Measurements from ENCODE around the gene MAL. TPM values are rescaled to one million over a fixed set of nuclear protein-coding genes. Genes with fewer than 3 reads are reported as not detected.
A peak's percentile ranks its signal among the peaks of the same experiment; 100 is the strongest.

The MAL gene
- total RNA-seq, 6 experiments from 2014 or later, result not detected

DNA sequence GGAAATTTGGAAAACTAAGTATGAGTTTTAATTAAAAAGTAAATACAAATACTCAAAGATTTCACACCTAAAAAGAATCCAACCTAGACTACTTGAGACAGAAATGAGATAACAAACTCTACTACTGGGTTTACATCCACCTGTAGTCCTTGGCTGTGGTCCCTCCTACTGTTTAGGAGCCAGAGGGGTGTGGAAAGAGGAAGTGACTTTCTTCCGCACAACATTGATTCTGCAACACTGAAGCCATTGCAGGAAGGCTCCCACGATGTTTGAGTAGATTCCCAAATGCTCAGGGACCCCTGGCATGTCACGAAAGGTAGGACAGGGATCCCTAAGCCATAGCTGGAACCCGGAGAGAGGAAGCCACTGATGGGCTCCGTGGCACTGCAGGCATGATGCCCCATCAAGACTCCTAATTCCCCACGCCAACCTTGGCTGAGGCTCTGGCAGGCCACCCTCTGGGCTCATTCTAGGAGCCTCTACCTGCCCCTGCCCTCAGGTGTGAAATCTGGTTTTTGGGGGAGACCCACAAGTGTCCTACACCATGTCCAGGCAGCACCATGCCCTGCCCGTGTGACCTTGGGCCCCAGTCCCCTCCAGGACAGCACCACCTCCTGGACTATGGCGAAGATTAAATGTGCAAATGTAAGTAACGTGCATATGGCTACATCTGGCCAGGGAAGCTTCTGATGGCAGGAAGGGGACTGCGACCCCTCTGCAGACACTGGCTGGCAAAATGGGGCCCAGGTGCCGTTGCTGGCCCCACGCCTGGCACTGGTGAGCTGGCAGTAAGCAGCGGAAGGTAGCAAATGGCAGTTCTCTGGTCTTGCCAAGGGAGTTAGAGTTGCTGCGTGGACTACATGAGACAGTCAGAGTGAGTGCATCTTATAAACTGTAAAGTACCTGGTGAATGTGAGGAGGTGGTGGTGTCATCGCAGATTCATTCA is 38.2 kb upstream of the MAL start:
- Mint-ChIP-seq H3K36me3 (ENCODE audit: low read depth) (no peaks in the 10 kb centered on the region), H3K4me3 (no peak overlapping the region), H3K9me3 (no peaks in the 10 kb centered on the region), H3K4me1 (ENCODE audit: low read depth) (no peaks in the 10 kb centered on the region), H3K27ac (no peak overlapping the region), H3K27me3 (ENCODE audit: insufficient read depth) (peaks cover 15% of the 10 kb centered on the region)
- TF ChIP-seq, protein P1, sequence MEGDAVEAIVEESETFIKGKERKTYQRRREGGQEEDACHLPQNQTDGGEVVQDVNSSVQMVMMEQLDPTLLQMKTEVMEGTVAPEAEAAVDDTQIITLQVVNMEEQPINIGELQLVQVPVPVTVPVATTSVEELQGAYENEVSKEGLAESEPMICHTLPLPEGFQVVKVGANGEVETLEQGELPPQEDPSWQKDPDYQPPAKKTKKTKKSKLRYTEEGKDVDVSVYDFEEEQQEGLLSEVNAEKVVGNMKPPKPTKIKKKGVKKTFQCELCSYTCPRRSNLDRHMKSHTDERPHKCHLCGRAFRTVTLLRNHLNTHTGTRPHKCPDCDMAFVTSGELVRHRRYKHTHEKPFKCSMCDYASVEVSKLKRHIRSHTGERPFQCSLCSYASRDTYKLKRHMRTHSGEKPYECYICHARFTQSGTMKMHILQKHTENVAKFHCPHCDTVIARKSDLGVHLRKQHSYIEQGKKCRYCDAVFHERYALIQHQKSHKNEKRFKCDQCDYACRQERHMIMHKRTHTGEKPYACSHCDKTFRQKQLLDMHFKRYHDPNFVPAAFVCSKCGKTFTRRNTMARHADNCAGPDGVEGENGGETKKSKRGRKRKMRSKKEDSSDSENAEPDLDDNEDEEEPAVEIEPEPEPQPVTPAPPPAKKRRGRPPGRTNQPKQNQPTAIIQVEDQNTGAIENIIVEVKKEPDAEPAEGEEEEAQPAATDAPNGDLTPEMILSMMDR (IDR thresholded peaks at IDR 0.05), result 0 out of 2 replicates have a peak, but pooled peaks have one; percentile 16
- no peak for DNase-seq

DNA sequence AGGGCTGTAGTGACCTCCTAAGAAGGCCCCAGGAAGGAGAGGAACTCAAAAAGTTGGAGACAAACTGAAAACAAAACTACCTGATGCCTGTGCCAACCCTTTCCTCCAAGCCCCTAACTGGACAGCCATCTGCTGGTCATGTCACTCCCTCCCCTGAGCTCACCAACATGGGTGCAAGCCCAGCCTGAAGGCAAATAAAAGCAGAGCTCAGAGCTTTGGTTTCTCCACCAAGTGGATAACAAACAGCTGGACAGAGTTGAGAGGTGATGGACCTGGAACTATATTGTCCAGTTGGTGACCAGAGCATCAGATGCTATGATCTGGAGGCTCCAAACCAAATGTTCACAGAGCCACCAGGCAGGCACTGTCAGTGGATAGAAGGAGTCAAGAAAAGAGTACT is 34.6 kb upstream of the MAL start:
- Mint-ChIP-seq H3K36me3 (ENCODE audit: low read depth) (no peaks in the 10 kb centered on the region), H3K4me3 (no peak overlapping the region), H3K27me3 (ENCODE audit: insufficient read depth) (peaks cover 29% of the 10 kb centered on the region), H3K4me1 (ENCODE audit: low read depth) (no peaks in the 10 kb centered on the region), H3K27ac (no peak overlapping the region), H3K9me3 (no peaks in the 10 kb centered on the region)
- no peak for DNase-seq
- TF ChIP-seq, protein P1 (IDR thresholded peaks at IDR 0.05), result no peak

DNA sequence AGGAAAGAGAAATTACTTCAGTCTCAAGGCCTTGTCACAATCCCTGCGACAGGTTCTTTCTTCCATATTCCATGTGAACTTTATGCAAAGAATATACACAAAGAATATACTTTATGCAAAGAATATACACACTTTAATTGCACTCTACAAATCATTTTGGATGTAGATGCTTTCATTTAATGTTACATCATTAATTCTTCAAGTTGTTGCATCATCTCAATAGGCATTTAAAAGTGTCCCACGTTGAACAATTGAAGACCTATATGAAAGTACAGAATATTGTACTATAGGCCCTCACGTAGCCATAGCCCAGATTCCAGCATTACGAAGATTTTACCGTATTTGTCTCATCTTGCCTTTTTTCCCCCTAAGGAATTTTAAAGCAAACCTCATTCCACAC is 33.1 kb upstream of the MAL start:
- no peak overlapping the region for H3K4me3 Mint-ChIP-seq
- TF ChIP-seq, protein P1 (IDR thresholded peaks at IDR 0.05), result no peak
- H3K27me3 Mint-ChIP-seq (ENCODE audit: insufficient read depth), result peaks cover 37% of the 10 kb centered on the region
- no peaks in the 10 kb centered on the region for H3K36me3 Mint-ChIP-seq (ENCODE audit: low read depth)
- H3K9me3 Mint-ChIP-seq, result no peaks in the 10 kb centered on the region
- DNase-seq, result no peak
- no peak overlapping the region for H3K27ac Mint-ChIP-seq
- H3K4me1 Mint-ChIP-seq (ENCODE audit: low read depth), result no peaks in the 10 kb centered on the region

DNA sequence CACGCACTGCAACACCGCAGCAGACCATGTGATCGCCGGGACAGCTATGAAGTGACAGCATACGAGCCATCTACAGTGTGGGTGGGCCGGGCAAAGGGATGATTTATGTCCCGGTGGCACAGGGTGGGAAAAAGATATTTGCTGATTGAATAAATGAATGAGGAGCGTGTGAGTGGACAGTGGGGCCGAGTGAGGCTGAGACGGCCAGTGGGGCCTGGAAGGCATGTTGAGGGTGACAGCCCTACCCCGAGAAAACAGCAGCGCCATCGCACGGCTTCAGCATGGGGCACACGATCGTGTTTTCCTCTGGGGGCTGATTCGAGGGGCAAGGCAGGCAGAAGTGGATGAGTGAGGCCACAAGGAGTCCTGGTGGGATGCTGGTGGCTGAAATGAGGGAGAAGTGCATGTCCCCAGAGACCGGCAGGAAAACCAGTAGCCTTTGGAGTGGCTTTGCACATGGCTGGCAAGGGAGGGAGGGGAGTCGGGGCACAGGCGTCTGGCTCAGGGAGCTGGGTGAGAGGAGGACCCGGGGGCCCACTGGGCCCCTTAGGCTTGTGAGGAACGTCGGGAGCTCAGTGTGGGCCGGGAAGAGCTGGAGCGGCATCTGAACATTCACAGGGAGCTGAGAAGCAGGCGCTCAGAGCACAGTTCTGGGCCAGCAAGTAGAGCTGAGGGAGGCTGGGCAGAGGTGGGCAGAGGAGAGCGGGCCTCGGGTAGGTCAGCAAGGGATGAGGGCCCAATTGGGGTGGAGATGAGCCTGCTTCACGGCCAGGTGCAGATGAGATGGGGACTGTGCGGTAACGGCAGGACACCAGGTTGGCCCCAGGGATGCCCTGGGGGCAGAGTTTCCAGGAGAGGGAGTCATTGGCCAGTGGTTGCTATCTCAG is 32.1 kb upstream of the MAL start:
- no peak for DNase-seq
- TF ChIP-seq, protein P1 (IDR thresholded peaks at IDR 0.05), result no peak
- H3K4me3 Mint-ChIP-seq, result no peak overlapping the region
- no peaks in the 10 kb centered on the region for H3K4me1 Mint-ChIP-seq (ENCODE audit: low read depth)
- peaks cover 42% of the 10 kb centered on the region for H3K27me3 Mint-ChIP-seq (ENCODE audit: insufficient read depth)
- H3K36me3 Mint-ChIP-seq (ENCODE audit: low read depth), result no peaks in the 10 kb centered on the region
- no peak overlapping the region for H3K27ac Mint-ChIP-seq
- no peaks in the 10 kb centered on the region for H3K9me3 Mint-ChIP-seq

DNA sequence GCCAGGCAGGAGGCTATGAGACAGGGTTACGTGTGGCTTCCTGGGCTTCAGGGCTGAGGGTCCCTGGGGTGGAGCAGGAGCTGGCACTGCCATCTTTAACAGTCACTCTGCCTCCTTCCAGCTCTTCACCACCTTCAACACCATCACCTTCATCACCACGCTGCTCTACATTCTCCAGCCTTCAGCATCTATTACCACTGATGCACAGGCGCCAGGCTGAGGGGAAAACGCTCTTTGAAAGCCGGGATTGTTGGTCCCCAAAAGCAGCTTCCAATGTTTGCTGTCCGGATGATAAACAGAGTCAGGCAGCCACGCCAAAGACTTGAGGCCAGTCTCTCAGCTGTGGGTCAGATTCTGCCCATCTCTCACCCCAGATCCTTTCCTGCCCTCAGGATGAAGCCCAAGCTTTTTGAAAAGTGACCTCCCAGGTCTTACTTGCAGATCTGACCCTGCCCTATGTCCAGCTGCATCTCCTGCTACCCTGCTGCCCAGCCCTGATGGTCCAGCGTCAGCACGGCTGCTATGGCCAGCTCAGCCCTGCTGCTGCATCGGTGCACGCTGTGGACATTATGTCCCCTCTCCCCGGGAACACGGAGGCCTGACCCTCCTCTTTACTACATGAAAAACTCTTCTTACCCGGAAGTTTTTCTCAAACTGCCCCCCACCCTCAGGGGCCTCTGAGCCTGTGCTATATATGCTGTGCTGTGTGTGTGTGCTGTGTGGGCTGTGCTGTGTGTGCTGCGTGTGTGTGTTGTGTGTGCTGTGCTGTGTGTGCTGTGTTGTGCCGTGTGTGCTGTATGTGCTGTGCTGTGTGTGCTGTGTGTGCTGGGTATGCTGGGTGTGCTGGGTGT is 31.2 kb upstream of the MAL start:
- TF ChIP-seq, protein P1 (IDR thresholded peaks at IDR 0.05), result no peak

More for the DNA sequence above, 31.2 kb upstream of the MAL start:
- no peaks in the 10 kb centered on the region for H3K4me1 Mint-ChIP-seq (ENCODE audit: low read depth)
- no peak for DNase-seq
- no peaks in the 10 kb centered on the region for H3K36me3 Mint-ChIP-seq (ENCODE audit: low read depth)
- H3K27ac Mint-ChIP-seq, result no peak overlapping the region
- no peak overlapping the region for H3K4me3 Mint-ChIP-seq
- H3K27me3 Mint-ChIP-seq (ENCODE audit: insufficient read depth), result peaks cover 47% of the 10 kb centered on the region
- H3K9me3 Mint-ChIP-seq, result no peaks in the 10 kb centered on the region

Measured in HFFc6 (cell line).